ENCODE data around the gene SOX18. TPM values are rescaled to one million over a fixed set of nuclear protein-coding genes. Genes with fewer than 3 reads are reported as not detected.

The SOX18 gene
- total RNA-seq, 1 donor from 2014 or later = 27.2 TPM

DNA sequence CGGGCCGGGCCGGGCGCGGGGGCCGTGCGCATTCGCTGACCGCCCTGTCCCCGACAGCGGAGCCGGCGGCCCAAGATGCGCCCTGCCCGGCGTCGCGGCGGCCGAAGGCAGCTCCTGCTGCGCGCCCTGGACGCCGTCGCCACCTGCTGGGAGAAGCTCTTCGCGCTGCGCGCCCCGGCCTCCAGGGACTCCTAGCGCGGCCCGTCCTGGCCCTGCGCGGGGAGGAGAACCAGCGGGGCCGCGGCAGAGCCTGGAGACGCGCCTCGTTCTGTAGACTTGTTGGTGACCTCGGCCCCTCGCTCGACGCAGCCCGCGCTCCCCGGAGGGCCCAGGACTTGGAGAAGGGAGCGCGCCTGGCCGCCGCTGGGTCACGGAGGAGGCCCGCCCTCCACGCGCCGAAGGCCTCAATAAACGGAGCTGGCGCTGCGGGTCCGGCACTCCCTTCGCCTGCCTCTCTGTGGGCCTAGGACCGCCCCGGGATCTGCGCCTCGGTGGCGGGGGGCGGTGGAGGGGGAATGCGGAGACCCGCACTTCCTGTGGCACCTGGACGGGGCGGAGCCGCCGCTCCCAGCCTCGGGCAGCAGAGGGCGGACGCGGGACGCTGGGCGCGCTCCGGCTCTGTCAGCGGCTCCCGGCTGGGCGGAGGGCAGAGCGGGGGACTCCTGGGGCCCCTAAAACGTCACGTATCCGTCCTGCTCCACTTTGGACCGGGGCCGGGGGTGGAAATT lies 10.7 kb downstream of the SOX18 start:
- DNase-seq (ENCODE audit: low read depth in 2 of 2) = peak; percentile 96 to 97

DNA sequence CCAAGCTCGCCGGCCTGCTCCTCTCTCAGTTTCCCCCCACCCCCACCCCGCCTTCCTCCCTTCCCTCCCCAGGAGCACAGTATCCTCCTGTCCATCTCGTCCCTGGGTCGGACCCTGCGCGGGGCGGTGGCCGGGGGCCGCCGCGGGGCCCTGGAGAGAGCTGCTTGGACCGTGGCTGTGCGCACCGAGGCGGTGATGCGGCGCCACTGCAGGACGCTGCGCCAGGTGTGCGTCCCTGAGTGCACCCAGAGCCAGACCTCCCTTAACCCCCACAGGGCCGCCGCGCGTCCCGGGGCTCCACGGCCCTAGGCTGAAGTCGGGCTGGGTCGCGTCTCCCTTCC lies 11.2 kb downstream of the SOX18 start:
- no peak for DNase-seq (ENCODE audit: low read depth in 2 of 2)

DNA sequence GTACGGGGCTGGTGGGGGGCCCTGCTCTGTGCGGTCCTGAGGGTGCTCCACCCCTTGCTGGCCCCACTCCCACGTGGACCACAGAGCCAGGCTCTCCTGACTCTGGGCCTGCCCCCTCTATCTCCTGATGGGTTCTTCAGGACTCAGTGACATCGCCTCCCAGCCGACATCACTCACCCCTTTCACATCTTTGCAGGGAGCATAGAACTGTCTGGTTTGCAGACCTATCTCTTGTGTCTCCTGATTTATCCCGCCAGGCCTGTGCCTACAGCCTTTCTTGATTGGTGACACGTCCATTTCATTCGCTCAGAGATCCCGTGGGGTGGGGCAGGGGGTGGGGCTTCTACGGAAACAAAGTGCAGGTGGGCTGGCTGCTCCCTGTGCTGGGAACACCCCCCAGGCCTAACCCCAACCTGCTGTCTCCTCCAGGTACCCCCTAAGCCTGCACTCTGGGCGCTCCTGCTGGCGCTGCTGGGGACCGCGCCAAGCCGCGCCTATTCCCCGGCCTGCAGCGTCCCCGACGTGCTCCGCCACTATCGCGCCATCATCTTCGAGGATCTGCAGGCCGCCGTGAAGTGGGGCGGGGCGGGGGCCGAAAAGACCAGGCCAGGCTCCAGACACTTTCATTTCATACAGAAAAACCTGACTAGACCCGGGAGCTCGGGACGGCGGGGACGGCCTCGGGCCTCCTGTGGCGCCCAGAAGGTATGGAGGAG lies 11.8 kb downstream of the SOX18 start:
- peak in 1 of 2 donors; percentile 26 for DNase-seq (ENCODE audit: low read depth in 2 of 2)

GRCh38 chr20:64037199-64037497 lies 12.3 kb downstream of the SOX18 start:
- no peak for DNase-seq (ENCODE audit: low read depth in 2 of 2)

DNA sequence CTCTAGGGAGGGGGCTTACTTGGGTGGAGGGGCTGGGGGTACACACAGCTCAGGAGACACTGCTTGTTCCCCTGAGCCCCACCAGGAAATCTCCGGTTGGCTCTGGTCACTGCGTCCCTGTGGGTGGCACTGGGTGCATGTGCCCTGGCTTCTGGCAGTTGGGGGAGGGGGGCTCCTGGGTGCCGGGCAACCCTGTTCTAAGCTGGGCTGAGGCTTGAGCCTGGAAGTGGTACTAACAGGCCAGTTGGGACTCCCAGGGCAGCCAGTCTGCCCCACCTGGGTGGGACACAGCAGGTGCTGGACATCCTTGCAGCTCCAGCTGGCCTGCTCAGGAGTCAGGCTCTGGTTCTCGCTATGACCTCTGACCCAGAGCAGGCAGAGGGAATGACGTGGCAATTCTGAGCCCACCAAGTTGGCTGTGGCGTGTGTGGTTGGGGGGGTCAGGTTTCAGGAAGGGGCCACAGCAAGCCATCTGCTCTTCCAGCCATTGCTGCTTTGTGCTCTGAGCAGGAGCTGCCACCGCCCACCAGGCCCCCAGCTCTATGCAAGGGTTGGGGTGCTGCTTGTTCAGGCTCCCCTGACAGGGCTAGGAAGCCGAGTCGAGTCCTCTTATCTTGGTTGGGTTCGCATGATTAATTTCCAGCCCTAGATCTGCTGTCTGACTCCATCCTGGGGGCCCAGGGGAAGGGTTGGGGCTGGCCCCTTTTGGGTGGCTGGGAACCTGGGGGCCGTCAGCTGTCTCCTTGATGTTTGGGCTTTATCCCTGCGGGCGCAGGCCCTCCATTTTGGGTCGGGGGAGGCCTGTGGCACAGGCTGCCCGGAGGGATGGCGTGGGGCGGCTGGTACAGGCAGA lies 12.9 kb downstream of the SOX18 start:
- no peak for DNase-seq (ENCODE audit: low read depth in 2 of 2)

GRCh38 chr20:64035933-64036345 lies 13.5 kb downstream of the SOX18 start, which contains the start of gene C20orf204:
Gene C20orf204, plus strand, starts transcription at chr20:64036182. Its CDS starts 142 bp downstream, at chr20:64036324.
- no peak for DNase-seq (ENCODE audit: low read depth in 2 of 2)

- no peak for DNase-seq (ENCODE audit: low read depth in 2 of 2)
Measured at GRCh38 chr20:64035066-64035932, 14.1 kb downstream of the SOX18 start.

GRCh38 chr20:64033981-64034493 lies 15.4 kb downstream of the SOX18 start:
- DNase-seq (ENCODE audit: low read depth in 2 of 2) = no peak

DNA sequence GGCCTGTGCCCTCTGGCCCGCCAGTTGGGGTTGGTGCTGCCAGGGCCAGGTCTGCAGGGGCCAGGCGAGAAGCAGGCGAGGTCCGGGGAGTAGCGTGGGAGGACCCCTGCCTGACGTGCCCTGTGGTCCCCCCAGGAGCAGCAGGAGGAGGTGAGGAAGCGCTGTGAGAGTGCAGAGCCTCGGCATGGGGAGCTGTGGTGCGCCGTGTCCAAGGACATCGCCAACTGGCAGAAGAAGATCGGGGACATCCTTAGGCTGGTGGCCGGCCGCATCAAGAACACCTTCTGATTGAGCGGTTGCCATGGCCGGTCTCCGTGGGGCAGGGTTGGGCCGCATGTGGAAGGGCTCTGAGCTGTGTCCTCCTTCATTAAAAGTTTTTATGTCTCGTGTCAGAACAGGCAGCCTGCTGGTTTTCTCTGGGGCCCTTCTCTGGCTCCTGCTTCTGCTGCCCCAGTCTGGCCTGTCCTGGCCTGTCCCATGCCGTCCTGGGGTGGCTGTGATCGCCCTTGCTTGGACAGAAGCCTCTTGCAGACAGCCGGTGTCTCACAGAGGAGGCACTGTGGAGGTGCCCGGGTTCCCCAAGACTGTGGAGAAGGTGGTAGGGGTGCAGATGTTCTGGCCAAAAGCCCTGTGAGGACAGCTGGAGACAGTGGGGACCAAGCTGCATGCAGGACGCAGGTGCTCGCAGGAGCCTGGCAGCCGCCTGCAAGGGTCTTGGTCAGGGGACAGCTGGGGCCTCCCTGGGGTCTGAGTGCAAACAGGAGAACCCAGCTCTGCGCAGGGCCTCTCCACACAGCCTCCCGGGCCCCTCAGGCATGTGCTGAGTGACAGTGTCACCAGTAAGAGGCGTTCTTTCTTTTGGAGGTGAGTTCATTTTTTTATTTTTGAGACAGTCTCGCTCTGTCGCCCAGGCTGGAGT lies 16.5 kb downstream of the SOX18 start:
- no peak for DNase-seq (ENCODE audit: low read depth in 2 of 2)

GRCh38 chr20:64031822-64032314 lies 17.6 kb downstream of the SOX18 start:
- no peak for DNase-seq (ENCODE audit: low read depth in 2 of 2)

- DNase-seq (ENCODE audit: low read depth in 2 of 2) = no peak
Measured at GRCh38 chr20:64030371-64031134, 18.9 kb downstream of the SOX18 start.

DNA sequence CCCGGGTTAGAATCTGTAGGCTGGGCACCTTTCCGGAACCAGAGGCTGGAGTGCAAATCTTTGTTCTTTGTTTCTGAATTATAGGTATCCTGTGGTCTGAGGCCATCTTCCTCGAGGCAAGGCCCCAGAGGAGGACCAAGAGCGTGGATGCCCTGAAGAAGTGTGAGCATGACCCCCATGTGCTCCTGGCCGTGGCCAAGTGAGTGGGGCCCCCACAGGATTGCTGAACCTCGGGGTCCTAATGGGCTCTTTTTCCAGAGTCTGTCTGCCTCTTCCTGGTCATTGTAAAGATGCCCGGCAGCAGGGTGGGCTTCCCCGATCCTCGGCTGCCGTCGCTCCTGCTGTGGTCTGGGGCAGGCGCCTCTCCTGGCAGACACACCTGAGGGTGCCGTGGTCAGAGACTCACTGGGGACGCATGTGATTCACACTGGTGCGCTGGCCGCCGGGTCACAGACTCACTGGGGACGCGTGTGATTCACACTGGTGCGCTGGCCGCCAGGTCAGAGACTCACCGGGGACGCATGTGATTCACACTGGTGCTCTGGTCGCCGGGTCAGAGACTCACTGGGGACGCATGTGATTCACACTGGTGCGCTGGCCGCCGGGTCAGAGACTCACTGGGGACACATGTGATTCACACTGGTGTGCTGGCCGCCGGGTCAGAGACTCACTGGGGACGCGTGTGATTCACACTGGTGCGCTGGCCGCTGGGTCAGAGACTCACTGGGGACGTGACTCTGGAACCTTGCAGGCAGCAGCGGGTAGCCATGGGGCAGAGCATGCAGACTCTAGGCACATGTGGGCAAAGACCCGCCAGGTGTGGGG lies 19.9 kb downstream of the SOX18 start:
- DNase-seq (ENCODE audit: low read depth in 2 of 2) = no peak

- DNase-seq (ENCODE audit: low read depth in 2 of 2) = no peak
Measured at GRCh38 chr20:64027981-64028685, 21.3 kb downstream of the SOX18 start.

GRCh38 chr20:64025826-64026412 lies 23.5 kb downstream of the SOX18 start:
- DNase-seq (ENCODE audit: low read depth in 2 of 2) = no peak

- no peak for DNase-seq (ENCODE audit: low read depth in 2 of 2)
Measured at GRCh38 chr20:64025101-64025825, 24.2 kb downstream of the SOX18 start.

All from dermis microvascular lymphatic vessel endothelial cell (primary cell).